22Rv1 (cell line): ENCODE measurements around the gene XPO5.

Source experiments
- CTCF ChIP-seq: fragments of 450-650 bp; IDR thresholded peaks from 2 replicates; pipeline ENCODE4 v1.5.1; 2017; ENCODE audit warnings: mild to moderate bottlenecking
- ZFX ChIP-seq: fragments of 450-650 bp; IDR thresholded peaks from 2 replicates; pipeline ENCODE4 v1.6.1; 2017; ENCODE audit warnings: antibody characterized with exemption, borderline replicate concordance

- TF ChIP-seq CTCF: no peak
- TF ChIP-seq ZFX: no peak
Measured at GRCh38 chr6:43506171-43506570, 69.7 kb downstream of the XPO5 start.
